GM13977 (cell line): ENCODE results near the gene PSME1.
A peak's percentile ranks its signal among the peaks of the same experiment; 100 is the strongest.

Experiments
- DNase-seq: peaks from one replicate; pipeline ENCODE4 v3.0.0; 2012; ENCODE audit warnings: low spot score
- CTCF ChIP-seq: IDR thresholded peaks from 2 replicates; pipeline ENCODE4 v1.5.1; 2012; ENCODE audit warnings: mild to moderate bottlenecking, control low read depth; ENCODE audit not compliant: insufficient read depth; ENCODE audit errors: extremely low read depth, missing control alignments
- in situ Hi-C: fragments of 300-500 bp; cut with MboI; formaldehyde crosslinking; loops from one replicate; pipeline ENCODE4 v1.12.0; 2022; ENCODE audit warnings: low sequenced_read_pairs, low pct_unique_long_range_greater_than_20kb, mixed read lengths, inconsistent platforms; ENCODE audit not compliant: unreplicated experiment

The PSME1 gene

GRCh38 chr14:24113801-24114531 lies 22.0 kb upstream of the PSME1 start:
- DNase-seq: peak; percentile 81
- no peak for TF ChIP-seq CTCF
- in situ Hi-C loops: no loop called here

- no peak for TF ChIP-seq CTCF
- in situ Hi-C loops: no loop called here
- DNase-seq: peak; percentile 99
These were observed 21.2 kb upstream of the PSME1 start, which contains the start of the genes DCAF11 and NRL for GRCh38 chr14:24114532-24115421. DCAF11 (plus strand) TSS chr14:24114777; CDS start chr14:24115595, 818 bp downstream. NRL (minus strand) TSS chr14:24114949; CDS start chr14:24082848, 32,101 bp downstream.

GRCh38 chr14:24115422-24116127 lies 20.4 kb upstream of the PSME1 start:
- in situ Hi-C loops: no loop called here
- DNase-seq: no peak
- TF ChIP-seq CTCF: no peak

GRCh38 chr14:24116128-24116814 lies 19.7 kb upstream of the PSME1 start:
- in situ Hi-C loops: no loop called here
- TF ChIP-seq CTCF: no peak
- no peak for DNase-seq

GRCh38 chr14:24117179-24117578 lies 18.8 kb upstream of the PSME1 start:
- in situ Hi-C loops: no loop called here
- DNase-seq: no peak
- no peak for TF ChIP-seq CTCF

- in situ Hi-C loops: no loop called here
These were observed 16.3 kb upstream of the PSME1 start for GRCh38 chr14:24119691-24120090.

More at GRCh38 chr14:24119691-24120090, 16.3 kb upstream of the PSME1 start:
- TF ChIP-seq CTCF: no peak
- DNase-seq: no peak
